Amniotic epithelial cell (primary cell): Measurements from ENCODE around the gene SEMA4A.
A peak's percentile ranks its signal among the peaks of the same experiment; 100 is the strongest.
"Not testable (repeated sequence)": the region's sequence is repeated elsewhere in the genome, so short reads cannot be mapped to it uniquely, and the experiment has no call there.

ENCODE experiments used
- DNase-seq: peaks from one replicate; pipeline ENCODE4 v3.0.0-alpha.2; 2010; ENCODE audit warnings: low read depth

SEMA4A gene

DNA sequence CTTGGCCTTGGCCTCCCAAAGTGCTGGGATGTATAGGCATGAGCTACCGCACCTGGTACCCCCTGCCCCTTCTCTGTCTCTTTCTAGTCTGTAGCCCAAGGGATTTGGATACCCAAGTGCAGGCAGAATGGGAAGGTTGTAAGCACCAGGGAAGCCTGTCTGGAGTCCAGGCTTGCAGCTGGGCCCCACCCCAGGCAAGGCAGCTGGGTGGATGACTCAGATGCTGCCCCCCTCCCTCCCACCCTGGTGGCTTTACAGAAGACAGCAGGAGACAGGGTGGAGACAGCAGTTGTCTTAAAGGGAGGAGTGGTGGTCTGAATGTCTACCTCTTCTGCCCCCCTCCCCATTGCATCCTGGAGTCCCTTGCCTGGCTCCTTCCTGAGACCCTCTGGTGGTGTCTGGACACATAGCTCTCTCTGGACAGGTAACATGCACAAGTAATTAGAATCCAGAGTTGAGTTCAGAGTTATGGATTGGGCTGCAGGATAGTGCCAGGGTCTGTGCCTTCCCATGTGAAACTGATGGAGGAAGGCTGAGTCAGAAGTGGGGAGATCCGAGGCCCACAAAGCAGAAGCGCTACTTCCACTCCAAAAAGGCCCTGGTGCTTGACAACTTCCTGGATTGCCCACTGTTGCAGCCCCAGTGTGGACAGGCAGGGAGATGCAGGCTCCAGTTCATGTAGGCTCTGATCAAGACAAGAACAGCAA, 33.7 kb upstream of the SEMA4A start:
- DNase-seq: peak; percentile 46

DNA sequence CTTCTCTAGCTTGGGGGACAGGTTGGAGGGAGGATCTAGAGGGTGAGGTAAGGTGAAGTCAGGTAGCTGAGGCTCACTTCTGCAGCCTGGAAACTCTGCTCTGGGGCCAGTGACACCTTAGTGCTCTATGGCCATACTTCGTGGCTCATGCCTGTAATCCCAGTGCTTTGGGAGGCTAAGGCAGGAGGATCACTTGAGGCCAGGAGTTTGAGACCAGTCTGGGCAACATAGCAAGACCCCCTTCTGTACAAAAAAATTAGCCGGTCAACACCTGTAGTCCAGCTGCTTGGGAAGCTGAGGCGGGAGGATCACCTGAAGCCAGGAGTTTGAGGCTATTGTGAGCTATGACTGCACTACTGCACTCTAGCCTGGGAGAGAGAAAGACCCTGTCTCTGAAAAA, 33.1 kb upstream of the SEMA4A start:
- no peak for DNase-seq

DNA sequence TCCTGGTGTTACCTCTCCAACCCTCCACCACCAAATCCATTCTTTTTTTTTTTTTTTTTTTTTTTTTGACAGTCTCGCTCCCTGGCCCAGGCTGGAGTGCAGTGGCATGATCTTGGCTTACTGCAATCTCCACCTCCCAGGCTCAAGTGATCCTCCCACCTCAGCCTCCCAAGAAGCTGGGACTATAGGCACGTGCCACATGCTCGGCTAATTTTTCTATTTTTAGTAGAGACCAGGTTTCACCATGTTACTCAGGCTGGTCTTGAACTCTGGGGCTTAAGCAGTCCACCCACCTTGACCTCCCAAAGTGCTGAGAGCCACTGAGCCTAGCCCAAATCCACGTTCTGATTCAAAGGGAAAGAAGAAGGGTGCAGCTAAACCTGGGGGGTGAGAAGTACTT, 32.4 kb upstream of the SEMA4A start:
- not testable (repeated sequence) for DNase-seq

- no peak for DNase-seq
Observed at GRCh38 chr1:156121457-156121856, 31.9 kb upstream of the SEMA4A start.

DNA sequence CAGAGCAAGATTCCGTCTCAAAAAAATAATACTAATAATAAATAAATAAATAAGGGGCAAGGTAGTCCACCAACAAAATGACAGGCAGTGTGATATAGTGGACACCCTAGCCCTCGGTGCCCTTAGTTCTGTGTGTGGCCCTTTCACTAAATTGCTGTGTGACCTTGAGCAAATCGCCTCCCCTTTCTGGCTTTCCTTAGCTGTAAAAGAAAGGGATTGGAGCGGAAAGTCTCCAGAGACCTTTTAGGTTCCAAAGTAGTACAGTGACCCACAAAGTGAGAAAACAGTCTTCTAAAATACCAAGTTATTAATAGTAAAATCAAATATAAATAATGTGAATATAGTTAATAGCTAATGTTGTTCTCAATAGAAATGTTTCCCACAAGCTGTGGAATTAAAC, 31.3 kb upstream of the SEMA4A start:
- no peak for DNase-seq

- DNase-seq: peak; percentile 90
Observed at GRCh38 chr1:156122519-156123355, 30.6 kb upstream of the SEMA4A start.

- peak; percentile 95 for DNase-seq
Observed at GRCh38 chr1:156123356-156124196, 29.8 kb upstream of the SEMA4A start.

DNA sequence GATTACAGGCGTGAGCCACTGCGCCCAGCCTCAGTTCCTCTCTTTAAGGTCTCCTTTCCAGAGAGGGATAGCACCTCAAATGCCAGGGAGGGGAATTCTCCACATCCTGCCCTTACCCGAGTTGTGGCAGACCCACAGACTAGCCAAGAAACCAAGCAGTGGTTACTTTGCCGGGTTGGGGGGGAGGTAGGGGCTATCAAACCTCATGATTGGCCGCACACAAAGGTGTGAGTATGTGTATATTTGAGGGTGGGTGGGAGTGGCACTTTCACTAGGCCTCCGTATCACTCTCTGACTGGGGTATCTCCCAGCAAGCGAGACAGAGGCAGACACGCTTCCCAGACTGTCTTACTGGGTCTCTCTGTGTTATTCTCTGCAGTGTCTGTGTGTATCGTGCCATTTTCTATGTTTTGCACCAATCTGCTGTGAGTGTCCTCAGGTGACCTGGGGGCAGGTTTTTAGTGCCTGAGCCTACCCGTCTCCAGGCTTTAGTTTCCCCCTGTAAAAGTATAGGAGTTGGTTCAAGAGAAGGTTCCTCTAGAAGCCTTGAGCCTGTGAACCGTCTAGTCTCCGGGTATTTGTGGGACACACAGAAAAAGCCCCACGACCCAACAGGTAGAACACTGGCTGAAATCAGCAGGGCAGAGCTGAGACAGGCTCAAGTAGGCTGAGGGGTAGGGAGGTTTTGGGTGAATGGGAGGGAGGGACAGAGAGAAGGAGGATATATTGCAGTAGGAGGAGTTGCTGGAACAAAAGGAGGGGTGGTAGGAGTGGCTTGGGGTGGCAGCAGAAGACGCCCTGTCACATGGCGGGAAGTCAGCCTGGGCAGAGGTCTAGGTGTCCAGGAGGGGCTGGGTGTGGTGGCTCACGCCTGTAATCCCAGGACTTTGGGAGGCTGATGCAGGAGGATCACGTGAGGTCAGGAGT, 28.6 kb upstream of the SEMA4A start:
- no peak for DNase-seq

DNA sequence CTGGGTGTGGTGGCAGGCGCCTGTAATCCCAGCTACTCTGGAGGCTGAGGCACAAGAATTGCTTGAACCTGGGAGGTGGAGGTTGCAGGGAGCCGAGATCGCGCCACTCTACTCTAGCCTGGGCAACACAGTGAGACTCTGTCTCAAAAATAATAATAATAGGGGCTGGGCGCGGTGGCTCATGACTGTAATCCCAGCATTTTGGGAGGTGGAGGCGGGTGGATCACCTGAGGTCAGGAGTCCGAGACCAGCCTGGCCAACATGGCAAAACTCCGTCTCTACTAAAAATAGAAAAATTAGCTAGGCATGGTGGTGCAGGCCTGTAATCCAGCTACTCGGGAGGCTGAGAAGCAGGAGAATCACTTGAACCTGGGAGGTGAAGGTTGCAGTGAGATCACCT, 27.8 kb upstream of the SEMA4A start:
- DNase-seq: not testable (repeated sequence)

DNA sequence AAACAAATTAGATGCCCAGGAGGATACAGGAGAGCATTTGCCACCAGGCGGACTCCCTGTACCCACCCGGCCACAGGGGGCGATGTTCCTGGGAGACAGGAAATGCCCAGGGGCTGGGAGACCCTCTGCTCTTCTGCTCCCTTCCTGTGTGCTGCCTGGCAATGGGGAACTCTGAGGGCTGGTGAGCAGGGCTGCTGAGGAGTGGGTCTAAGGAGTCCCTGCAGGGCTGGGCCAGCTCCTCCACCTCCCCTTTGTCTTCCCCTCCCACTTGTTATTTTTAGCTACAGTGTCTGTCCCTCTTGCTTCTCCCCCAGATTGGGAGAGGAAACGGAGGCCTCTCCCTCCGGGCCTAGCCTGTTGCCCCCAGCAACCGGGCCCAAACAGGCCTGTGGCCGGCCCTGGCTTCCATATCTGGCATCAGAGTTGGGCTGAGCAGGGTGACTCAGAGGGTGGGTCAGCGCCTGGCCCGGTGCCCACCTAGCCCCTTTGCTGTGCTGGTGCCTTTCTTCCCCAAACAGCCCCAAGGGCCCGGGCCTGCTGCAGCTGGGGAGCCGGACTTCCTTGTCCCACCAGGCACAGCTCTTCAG, 27.2 kb upstream of the SEMA4A start:
- DNase-seq: peak; percentile 88

- peak; percentile 94 for DNase-seq
Observed at GRCh38 chr1:156126630-156127534, 26.5 kb upstream of the SEMA4A start.

DNA sequence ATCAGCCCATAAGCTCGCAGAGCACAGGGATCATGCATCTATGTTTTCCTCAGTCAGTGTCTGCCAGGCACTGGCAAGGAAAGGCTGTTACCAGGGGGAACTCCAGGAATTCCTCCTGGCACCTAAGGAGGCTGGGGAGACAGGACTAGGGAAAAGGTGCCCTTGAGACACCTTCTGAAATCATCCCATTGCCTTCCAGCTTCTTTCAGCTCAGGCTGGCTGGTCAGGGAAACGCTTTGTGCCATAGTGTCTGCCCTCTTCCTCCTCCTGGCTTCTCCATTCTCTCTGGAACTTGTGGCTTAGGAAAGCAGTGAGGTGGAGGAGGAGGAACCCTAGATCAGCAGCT, 25.1 kb upstream of the SEMA4A start:
- no peak for DNase-seq

DNA sequence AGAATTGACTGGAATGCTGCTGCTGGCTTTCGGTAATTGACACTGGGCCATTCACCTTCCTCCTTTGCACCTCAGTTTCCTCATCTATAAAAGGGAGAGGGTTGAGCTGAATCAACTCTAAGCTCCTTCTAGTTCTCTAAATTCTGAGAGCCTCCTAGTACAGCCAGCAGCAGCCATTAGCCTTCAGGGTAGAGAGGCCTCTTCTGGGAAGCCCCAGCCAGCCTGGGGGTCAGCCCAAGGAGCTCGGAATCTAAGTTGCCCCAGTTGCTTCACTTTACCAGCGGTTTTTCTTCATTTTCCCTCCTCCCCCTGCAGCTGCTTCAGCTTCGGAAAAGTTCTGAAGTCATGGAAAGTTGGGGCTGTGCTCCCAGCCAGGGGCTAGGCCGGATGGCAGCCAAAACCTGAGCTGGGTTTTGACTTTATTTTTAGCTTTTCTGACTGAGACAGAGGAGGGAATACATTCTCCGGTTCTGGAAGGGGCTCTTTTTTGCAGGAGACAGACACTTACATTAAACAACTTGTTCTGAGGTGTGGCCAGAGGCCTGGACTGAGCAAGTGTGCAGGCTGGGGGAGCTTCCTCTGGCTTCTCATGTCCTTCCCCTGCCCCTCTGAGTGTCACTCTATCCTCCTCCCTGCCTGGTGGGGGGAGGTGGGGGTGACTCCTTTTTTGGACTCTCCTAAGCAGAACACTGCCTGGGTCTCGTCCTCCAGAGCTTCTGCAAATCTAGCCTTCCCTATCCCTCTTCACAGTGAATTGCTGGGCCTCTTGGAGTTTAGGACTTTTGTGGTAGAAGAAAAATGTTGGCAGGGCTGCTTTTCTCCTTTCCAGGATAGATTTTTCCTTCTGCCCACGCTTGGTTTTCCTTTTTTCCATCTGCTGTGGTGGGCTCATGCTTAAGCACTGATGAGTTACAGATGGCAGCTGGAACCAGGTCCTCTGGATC, 24.5 kb upstream of the SEMA4A start:
- peak; percentile 59 for DNase-seq

- peak; percentile 94 for DNase-seq
Observed at GRCh38 chr1:156129687-156130577, 23.5 kb upstream of the SEMA4A start.

DNA sequence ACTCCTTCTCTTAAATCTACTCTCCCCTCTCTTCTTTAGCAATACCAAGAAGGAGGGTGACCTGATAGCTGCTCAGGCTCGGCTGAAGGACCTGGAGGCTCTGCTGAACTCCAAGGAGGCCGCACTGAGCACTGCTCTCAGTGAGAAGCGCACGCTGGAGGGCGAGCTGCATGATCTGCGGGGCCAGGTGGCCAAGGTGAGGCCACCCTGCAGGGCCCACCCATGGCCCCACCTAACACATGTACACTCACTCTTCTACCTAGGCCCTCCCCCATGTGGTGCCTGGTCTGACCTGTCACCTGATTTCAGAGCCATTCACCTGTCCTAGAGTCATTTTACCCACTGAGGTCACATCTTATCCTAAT, 22.8 kb upstream of the SEMA4A start:
- DNase-seq: no peak

DNA sequence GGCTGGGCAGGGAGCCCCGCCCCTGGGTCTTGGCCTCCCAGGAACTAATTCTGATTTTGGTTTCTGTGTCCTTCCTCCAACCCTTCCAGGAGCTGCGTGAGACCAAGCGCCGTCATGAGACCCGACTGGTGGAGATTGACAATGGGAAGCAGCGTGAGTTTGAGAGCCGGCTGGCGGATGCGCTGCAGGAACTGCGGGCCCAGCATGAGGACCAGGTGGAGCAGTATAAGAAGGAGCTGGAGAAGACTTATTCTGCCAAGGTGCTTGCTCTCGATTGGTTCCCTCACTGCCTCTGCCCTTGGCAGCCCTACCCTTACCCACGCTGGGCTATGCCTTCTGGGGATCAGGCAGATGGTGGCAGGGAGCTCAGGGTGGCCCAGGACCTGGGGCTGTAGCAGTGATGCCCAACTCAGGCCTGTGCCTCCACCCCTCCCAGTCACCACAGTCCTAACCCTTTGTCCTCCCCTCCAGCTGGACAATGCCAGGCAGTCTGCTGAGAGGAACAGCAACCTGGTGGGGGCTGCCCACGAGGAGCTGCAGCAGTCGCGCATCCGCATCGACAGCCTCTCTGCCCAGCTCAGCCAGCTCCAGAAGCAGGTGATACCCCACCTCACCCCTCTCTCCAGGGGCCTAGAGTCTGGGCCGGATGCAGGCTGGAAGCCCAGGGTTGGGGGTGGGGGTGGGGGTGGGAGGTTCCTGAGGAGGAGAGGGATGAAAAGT, 18.5 kb upstream of the SEMA4A start:
- DNase-seq: no peak
